HG02885 (cell line): ENCODE data around the gene VSIG10L.

Experiments used
- ATAC-seq: cut with Tn5 transposase; IDR thresholded peaks from one replicate; pipeline ENCODE4 v1.9.1; 2021; ENCODE audit warnings: mild to moderate bottlenecking; ENCODE audit not compliant: unreplicated experiment, poor library complexity

The VSIG10L gene

GRCh38 chr19:51341976-51342580, at the start of gene VSIG10L:
Gene VSIG10L, minus strand, starts transcription at chr19:51342139. Its CDS starts 15 bp downstream, at chr19:51342124.
- ATAC-seq, result no peak

- ATAC-seq, result no peak
These were observed 49.2 kb upstream of the VSIG10L start for GRCh38 chr19:51391073-51391611.

- ATAC-seq, result no peak
These were observed 47.2 kb upstream of the VSIG10L start for GRCh38 chr19:51389143-51389542.

- ATAC-seq, result no peak
These were observed 46.0 kb upstream of the VSIG10L start, which contains the start of gene LIM2 for GRCh38 chr19:51387924-51388389. Gene LIM2, minus strand, starts transcription at chr19:51387974. Its CDS starts 531 bp downstream, at chr19:51387443.

- ATAC-seq, result no peak
These were observed 45.1 kb upstream of the VSIG10L start for GRCh38 chr19:51386882-51387520.

- ATAC-seq, result no peak
These were observed 40.1 kb upstream of the VSIG10L start for GRCh38 chr19:51382004-51382403.

- no peak for ATAC-seq
These were observed 38.4 kb upstream of the VSIG10L start for GRCh38 chr19:51380379-51380778.

GRCh38 chr19:51377422-51377821, 35.5 kb upstream of the VSIG10L start:
- ATAC-seq, result no peak

GRCh38 chr19:51375504-51376221, 33.7 kb upstream of the VSIG10L start:
- ATAC-seq, result no peak

- peak; percentile 36 for ATAC-seq
These were observed 30.9 kb upstream of the VSIG10L start, which contains the start of gene NKG7 for GRCh38 chr19:51372649-51373504. Gene NKG7, minus strand, starts transcription at chr19:51372654. Its CDS starts 119 bp downstream, at chr19:51372535.

- no peak for ATAC-seq
These were observed 30.2 kb upstream of the VSIG10L start for GRCh38 chr19:51372021-51372648.

GRCh38 chr19:51371186-51371690, 29.3 kb upstream of the VSIG10L start:
- ATAC-seq, result no peak

- no peak for ATAC-seq
These were observed 28.3 kb upstream of the VSIG10L start for GRCh38 chr19:51370230-51370629.

- no peak for ATAC-seq
These were observed 26.7 kb upstream of the VSIG10L start, which contains the start of gene CLDND2 for GRCh38 chr19:51368366-51369282. Gene CLDND2, minus strand, starts transcription at chr19:51369003. Its CDS starts 426 bp downstream, at chr19:51368577.

- ATAC-seq, result peak; percentile 76
These were observed 25.8 kb upstream of the VSIG10L start for GRCh38 chr19:51367565-51368365.

GRCh38 chr19:51367255-51367564, 25.3 kb upstream of the VSIG10L start:
- no peak for ATAC-seq
